Nucleus accumbens (tissue), 56 donors: ENCODE measurements around the gene CLSTN2.
A peak's percentile ranks its signal among the peaks of the same experiment; 100 is the strongest.

ENCODE experiments used
- DNase-seq, 56 donors: peaks; one replicate each; lab custom pipeline; 2025; lab: John Stamatoyannopoulos, UW

Gene CLSTN2

DNA sequence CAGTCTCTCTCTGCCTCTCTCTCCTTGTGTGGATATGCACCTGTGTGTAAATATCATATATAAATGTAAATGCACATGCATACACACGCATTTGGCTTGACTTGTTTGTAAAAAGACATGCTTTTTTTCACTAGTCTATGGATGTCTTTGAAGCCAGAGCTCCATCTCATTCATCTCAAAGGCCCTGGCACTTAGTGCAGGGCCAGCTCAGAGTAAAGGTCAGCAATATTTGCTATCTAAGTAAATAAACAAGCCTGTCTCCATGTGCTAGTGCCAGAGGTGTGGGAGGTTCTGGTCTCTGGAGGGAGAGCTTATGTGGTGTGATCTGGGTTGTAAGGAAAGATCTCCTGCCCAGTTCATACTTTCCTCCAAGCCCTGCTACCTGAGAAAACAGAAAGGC is 5.6 kb downstream of the CLSTN2 start:
- DNase-seq = no peak

DNA sequence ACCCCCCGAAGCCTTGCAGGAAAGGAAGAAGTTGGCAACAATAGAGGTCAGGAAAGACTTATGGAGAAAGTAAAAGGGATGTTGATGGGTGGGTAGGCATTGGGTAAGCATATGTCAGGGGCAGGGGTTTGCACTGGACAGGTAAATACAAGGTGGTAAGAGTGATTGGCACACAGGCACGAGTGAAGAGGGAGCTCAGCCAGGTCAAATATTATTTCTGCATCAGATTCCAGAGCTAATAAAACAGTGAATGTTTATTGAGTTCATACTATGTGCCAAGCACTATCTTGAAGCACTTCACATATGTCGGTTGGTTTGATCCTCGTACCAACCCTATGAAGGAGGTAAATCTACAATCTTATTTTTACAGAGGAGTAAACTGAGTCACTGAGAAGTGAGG is 6.6 kb downstream of the CLSTN2 start:
- no peak for DNase-seq

DNA sequence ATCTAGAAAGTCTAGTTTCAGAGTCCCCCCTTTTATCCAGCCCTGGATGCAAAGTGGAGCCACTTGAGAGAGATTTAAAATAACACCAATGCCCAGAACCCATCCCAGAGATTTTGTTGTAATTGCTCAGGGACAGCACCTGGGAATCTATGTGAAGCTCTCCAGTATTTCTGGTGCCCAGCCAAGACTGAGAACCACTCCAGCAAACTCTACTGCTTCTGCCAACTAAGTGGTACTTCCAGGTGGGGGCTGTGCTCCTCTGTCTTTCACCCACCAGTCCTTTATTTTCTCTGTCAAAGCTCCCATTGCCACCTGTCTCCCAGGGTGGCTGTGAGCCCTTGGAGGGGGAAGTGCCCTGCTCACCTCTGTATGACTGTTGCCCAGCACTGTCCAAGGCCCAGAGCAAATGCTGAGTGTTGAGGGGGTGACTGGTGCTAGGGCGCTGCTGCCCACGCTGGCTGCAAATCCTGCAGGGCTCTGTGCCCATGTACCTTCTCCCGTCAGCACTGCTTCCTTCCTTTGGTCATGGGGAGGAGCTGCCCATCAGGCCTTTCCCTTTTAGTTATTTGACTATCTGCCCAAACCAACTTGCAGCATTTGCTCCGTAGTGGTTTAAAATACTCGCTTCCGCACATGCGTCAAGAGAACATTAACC is 9.4 kb downstream of the CLSTN2 start:
- no peak for DNase-seq

- no peak for DNase-seq
Observed at GRCh38 chr3:139945386-139945785, 10.4 kb downstream of the CLSTN2 start.

DNA sequence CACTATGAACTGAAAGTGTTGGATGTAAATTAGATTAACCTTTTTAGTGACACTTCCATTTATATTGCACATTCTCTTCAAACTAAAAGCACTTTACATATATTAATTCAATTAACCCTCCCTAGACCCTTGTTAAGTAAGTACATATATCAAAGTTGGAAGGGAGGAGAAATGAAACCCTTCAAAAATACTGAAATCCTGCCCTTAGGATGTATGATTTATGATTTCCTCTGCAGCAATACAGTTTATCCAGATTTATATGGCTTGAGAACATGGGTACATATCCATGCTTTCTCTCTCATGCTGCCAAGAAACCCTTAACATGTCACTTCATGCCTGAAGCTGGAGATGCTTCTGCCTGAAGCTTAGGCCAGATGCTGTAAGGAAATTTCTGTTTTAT is 11.0 kb downstream of the CLSTN2 start:
- DNase-seq = no peak

GRCh38 chr3:139948467-139948866 is 13.5 kb downstream of the CLSTN2 start:
- DNase-seq = no peak

DNA sequence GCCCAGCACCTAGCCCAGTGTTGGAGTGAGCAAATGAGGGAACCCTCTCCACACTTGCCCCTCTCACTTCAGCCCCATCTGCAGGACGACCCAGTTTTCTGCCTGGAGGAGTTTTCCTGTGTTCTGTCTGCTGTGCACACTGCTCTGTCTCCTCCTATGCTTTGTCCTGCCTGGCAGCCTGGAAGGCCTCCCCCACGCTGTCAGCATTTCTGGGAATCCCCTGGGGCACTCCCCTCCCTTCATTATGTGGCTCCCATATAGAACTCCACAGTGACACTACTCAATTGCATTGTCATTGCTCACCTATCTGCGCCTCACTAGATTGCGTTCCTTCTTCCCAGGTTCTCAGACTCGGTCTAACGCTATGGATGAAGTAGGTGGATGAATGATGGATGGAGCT is 13.9 kb downstream of the CLSTN2 start:
- no peak for DNase-seq

- no peak for DNase-seq
Observed at GRCh38 chr3:139953131-139953910, 18.3 kb downstream of the CLSTN2 start.

GRCh38 chr3:139954146-139954860 is 19.3 kb downstream of the CLSTN2 start:
- no peak for DNase-seq

GRCh38 chr3:139957844-139958243 is 22.9 kb downstream of the CLSTN2 start:
- no peak for DNase-seq

- no peak for DNase-seq
Observed at GRCh38 chr3:139969386-139969785, 34.4 kb downstream of the CLSTN2 start.

- no peak for DNase-seq
Observed at GRCh38 chr3:139970526-139970925, 35.5 kb downstream of the CLSTN2 start.

DNA sequence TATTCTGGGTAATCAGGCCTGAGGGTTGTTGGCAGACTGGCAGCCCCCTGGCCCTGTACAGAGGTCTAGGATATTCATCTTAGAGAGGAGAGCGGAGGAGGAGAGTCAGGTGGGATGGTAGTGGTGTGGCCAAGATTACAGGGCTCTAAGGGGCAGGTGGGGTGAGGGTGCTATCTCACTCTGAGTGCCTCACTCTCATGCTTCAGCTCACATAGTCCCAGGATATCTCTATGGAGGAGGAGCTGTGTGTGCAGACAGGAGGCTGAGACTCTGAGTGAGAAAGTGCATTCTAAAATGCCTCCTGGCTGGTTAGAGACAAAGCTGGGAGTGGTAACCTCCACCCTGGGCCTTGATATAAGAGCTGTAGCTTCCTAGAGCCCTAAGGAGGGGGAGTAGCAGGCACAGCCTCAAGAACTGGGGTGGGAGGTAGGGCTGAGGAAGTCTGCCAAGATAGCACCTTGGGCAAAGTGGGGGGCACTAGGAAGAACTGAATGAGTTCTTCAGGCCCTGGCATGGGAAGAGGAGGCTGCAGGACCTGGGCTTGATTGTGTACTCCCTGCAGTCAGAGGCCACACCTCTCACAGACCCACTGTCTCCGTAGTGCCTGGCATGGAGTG is 39.9 kb downstream of the CLSTN2 start:
- DNase-seq = no peak

DNA sequence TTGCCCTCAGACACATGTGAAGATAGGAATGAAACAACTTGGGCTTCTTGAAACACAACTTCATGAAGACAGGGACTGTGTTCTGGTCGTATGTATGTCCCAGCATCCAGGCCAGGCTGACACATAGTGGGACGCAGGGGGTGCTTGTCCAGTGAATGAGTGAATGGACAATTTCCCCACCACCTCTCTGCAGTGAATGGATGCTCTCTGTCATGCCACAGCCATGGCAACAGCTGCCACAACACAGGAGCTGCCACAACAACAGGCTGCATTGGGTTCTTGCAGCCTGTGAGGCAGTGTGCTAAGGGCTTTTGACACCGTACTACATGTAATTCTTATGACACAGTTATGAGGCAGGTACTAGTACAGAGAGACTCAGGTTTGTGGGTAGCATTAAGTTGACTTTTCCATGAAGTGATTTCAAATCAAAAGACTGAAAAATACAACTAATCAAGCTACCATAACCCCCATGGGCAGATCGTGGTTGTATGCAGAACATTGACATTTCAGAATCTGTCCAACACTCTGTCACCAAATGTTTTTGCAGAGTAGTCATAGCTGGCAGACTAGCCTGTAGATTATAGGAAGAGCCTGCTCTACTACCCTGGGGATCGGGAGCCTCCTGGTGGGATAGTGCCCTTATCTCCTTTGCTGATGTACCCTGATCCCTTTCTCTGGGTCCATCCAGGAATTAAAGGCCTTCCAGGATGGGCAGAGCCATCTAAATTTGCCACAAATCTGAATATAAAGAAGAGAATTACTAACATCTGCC is 40.8 kb downstream of the CLSTN2 start:
- no peak for DNase-seq

- no peak for DNase-seq
Observed at GRCh38 chr3:139978966-139979365, 44.0 kb downstream of the CLSTN2 start.

GRCh38 chr3:139979991-139980390 is 45.0 kb downstream of the CLSTN2 start:
- DNase-seq = no peak

DNA sequence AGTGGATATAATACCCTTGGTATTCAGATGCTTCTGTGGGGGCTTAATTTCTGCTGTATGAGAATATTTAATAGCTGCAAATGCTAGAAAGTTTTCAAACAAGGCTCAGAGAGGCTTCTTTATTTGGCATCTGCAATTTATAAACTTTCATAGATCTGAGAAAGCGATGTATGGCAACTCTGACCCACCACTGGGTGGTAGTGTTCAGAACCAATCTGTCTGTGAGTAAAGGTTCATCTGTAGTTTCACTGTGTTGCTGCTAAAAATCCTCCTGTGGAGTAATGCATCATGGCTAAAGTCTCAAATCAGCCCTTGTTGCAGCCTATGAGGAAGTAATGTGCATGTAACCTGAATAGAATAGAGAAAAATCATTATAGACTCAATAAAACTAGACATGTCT is 47.4 kb downstream of the CLSTN2 start:
- peak in 1 of 56 donors; percentile 4 for DNase-seq

DNA sequence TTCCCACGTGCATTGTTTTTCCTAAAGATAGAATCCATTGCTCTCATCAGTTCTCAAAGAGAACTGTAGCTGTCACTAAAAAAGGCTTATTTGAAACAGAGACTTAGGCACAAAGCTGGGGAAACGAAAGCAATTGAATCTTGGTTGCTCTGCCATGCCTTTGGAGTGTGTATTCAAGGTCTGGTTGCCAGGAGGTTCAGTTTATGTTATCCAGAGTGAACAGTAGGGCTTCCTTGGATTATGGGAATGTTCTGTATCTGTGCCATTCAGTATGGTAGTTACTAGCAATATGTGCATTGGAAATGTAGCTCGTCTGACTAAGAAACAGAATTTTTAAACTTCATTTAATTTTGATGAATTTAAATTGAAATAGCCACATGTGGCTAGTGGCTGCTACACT is 50.6 kb downstream of the CLSTN2 start:
- DNase-seq = no peak

DNA sequence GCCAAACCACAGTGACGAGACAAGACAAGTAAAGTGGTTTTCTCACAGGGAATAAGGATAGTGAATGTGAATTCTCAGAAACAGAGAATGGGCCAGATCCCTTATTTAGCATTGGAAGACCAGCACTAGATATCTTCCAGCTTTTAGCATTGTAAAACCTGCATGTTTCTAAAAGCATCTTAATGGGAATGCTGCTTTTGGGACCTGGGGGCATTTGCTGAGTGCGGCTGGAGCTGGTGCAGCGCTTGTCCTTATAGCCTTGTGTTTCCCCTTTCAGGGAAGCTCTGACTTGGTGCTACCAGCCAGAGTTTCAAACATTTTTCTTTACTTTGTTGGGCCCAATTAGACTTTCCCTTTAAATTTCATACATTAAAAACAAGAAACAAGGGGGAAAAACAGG is 52.9 kb downstream of the CLSTN2 start:
- DNase-seq = no peak

DNA sequence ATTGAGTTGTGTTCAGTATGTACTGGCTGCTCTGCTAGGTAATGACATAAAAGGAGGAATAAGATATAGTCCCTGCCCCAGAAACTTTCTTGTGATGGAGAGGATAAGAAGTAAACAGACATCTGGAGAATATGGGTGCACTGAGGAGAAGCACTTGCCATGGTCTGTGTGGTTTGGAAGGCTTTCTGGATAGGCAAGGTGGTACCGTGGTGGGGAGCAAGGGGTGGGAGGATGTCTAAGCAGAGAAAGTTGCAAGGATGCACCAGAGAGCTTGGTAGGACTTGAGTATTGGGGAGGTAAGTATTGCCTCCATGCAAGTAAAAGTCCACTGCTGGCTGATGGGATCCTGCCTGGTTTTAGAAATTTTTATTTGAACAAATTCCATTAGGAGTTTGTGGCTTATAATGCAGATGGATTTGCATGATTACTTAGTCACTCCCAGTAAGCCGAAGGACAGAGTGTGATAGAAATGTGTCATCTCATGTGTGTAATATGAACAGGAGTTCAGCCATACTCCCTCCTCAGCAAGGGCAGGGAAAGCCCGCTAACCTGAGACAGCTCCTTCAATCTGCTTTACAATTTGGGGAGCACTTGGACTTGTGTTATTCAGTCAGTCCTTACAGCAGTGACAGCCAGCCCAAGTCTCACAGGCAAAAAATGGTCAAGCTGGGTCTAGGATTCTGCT is 53.6 kb downstream of the CLSTN2 start:
- no peak for DNase-seq
